ENCODE measurements around the gene S100A8.

Gene S100A8

GRCh38 chr1:153344718-153345025 is 46.2 kb downstream of the S100A8 start:
- no peak overlapping the region for H3K4me3 ChIP-seq (ENCODE audit: low read depth, low read length)
- in situ Hi-C loops (cut with HindIII; ENCODE audit: low sequenced_read_pairs) = no loop called here
- no peak for DNase-seq (ENCODE audit: low read depth)
- no peak for TF ChIP-seq CTCF (IDR thresholded peaks at IDR 0.05; ENCODE audit: low read depth, low read length, missing control alignments)

- in situ Hi-C loops (cut with HindIII; ENCODE audit: low sequenced_read_pairs) = no loop called here
- no peak for TF ChIP-seq CTCF (IDR thresholded peaks at IDR 0.05; ENCODE audit: low read depth, low read length, missing control alignments)
- no peak overlapping the region for H3K4me3 ChIP-seq (ENCODE audit: low read depth, low read length)
- DNase-seq (ENCODE audit: low read depth) = no peak
Measured at GRCh38 chr1:153343811-153344717, 46.8 kb downstream of the S100A8 start.

- no peak for TF ChIP-seq CTCF (IDR thresholded peaks at IDR 0.05; ENCODE audit: low read depth, low read length, missing control alignments)
- DNase-seq (ENCODE audit: low read depth) = no peak
- H3K4me3 ChIP-seq (ENCODE audit: low read depth, low read length) = no peak overlapping the region
- in situ Hi-C loops (cut with HindIII; ENCODE audit: low sequenced_read_pairs) = no loop called here
Measured at GRCh38 chr1:153343040-153343681, 47.7 kb downstream of the S100A8 start.

GRCh38 chr1:153342178-153342577 is 48.7 kb downstream of the S100A8 start:
- in situ Hi-C loops (cut with HindIII; ENCODE audit: low sequenced_read_pairs) = no loop called here
- DNase-seq (ENCODE audit: low read depth) = no peak
- H3K4me3 ChIP-seq (ENCODE audit: low read depth, low read length) = no peak overlapping the region
- no peak for TF ChIP-seq CTCF (IDR thresholded peaks at IDR 0.05; ENCODE audit: low read depth, low read length, missing control alignments)

DNA sequence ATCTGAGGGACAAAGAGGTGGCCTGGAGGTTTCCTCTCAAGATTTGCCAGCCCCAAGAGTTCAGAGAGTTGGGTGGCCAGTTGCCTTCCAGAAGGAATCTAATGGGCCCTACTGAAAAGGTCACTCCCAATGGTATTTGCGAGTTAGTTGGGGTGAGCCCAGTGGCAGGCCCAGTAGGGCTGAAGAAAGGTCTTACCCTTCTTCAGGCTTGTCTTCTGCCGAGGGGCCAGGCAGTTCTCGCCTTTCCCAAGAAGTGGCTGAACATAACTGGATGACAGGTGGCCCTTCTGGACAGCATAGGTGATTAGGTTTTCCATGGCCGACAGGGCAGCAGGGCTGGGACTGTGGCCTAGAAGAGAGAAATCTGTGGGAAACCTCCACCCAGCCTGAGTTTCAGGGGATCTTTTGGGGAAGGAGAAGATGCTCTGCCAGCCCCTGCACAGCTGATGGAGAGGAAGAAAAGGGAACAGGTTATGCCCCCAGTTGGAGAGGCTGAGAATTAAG is 49.4 kb downstream of the S100A8 start:
- H3K4me3 ChIP-seq (ENCODE audit: low read depth, low read length) = no peak overlapping the region
- no peak for DNase-seq (ENCODE audit: low read depth)
- in situ Hi-C loops (cut with HindIII; ENCODE audit: low sequenced_read_pairs) = no loop called here
- TF ChIP-seq CTCF (IDR thresholded peaks at IDR 0.05; ENCODE audit: low read depth, low read length, missing control alignments) = no peak

DNA sequence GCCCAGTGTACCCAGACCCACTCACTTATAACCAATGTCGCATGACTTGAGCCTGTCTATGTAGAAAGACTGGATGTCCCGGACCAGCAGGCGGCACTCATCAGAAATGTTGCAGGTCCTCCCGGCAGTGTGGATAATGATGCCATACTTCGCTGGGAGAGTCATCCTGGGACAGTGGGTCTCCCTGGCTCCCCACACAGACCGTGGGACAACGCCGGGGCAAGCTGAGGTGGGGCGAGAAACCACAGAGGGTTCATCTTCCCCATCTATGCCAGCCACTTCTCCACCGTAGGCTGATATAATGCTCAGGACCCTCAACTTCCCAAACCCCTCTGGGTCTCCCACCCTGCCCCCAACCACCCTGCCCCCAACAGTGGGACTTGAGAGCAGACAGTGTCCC is 50.5 kb downstream of the S100A8 start:
- no peak for DNase-seq (ENCODE audit: low read depth)
- in situ Hi-C loops (cut with HindIII; ENCODE audit: low sequenced_read_pairs) = no loop called here
- no peak overlapping the region for H3K4me3 ChIP-seq (ENCODE audit: low read depth, low read length)
- no peak for TF ChIP-seq CTCF (IDR thresholded peaks at IDR 0.05; ENCODE audit: low read depth, low read length, missing control alignments)

Data from astrocyte of the cerebellum (primary cell).